ENCODE measurements around the gene CTAGE4.
"Not testable (repeated sequence)": the region's sequence is repeated elsewhere in the genome, so short reads cannot be mapped to it uniquely, and the experiment has no call there.

- not testable (repeated sequence) for TF ChIP-seq CTCF (conservative IDR thresholded peaks at IDR 0.05; ENCODE audit: low read depth in 2 of 2); EZH2 (IDR thresholded peaks at IDR 0.05; ENCODE audit: low read depth, unreplicated experiment); CREB1 (CRISPR knock-in tag; IDR thresholded peaks at IDR 0.05; ENCODE audit: low read depth); EZH2phosphoT487 (IDR thresholded peaks at IDR 0.05; ENCODE audit: unreplicated experiment)
These were observed 43.6 kb downstream of the CTAGE4 start for GRCh38 chr7:144226866-144227265.
